Measurements from ENCODE around the gene LRCH1.

The LRCH1 gene

GRCh38 chr13:46647512-46648065, 94.6 kb downstream of the LRCH1 start:
- no peaks in the 10 kb centered on the region for H3K27me3 ChIP-seq (ENCODE audit: insufficient read depth, low read length, poor library complexity)
- no peak for DNase-seq
- H3K27ac ChIP-seq (ENCODE audit: low read length) = no peak overlapping the region
- TF ChIP-seq CTCF (IDR thresholded peaks at IDR 0.05; ENCODE audit: borderline replicate concordance, extremely low read depth, low read length, poor library complexity, severe bottlenecking) = no peak
- TF ChIP-seq EZH2 (IDR thresholded peaks at IDR 0.05; ENCODE audit: borderline replicate concordance, low read depth, low read length, severe bottlenecking) = no peak
- H3K4me1 ChIP-seq (ENCODE audit: insufficient read depth, low read length) = no peaks in the 10 kb centered on the region
- H3K4me3 ChIP-seq (ENCODE audit: low read depth in 1 of 2, low read length in 2 of 2) = no peak overlapping the region
- H4K20me1 ChIP-seq (ENCODE audit: insufficient read depth, low read length) = peaks cover 56% of the 10 kb centered on the region
- H3K9me3 ChIP-seq (ENCODE audit: insufficient read depth, low read length, severe bottlenecking) = no peaks in the 10 kb centered on the region
- peaks cover 11% of the 10 kb centered on the region for H3K36me3 ChIP-seq (ENCODE audit: insufficient read depth, low read length)
- no peak overlapping the region for H3K9ac ChIP-seq (ENCODE audit: low read depth, low read length)
- peaks cover 86% of the 10 kb centered on the region for H3K79me2 ChIP-seq (ENCODE audit: insufficient read depth, low read length)
- no peak for ATAC-seq (ENCODE audit: insufficient read depth, low read depth)
- no peak overlapping the region for H2AFZ ChIP-seq (ENCODE audit: low read depth, low read length)
- H3K4me2 ChIP-seq (ENCODE audit: insufficient read depth, low read length) = no peak overlapping the region

GRCh38 chr13:46648166-46648607, 95.2 kb downstream of the LRCH1 start:
- peaks cover 80% of the 10 kb centered on the region for H3K79me2 ChIP-seq (ENCODE audit: insufficient read depth, low read length)
- H3K27me3 ChIP-seq (ENCODE audit: insufficient read depth, low read length, poor library complexity) = no peaks in the 10 kb centered on the region
- H2AFZ ChIP-seq (ENCODE audit: low read depth, low read length) = no peak overlapping the region
- no peak overlapping the region for H3K4me3 ChIP-seq (ENCODE audit: low read depth in 1 of 2, low read length in 2 of 2)
- H3K4me2 ChIP-seq (ENCODE audit: insufficient read depth, low read length) = no peak overlapping the region
- peaks cover 50% of the 10 kb centered on the region for H4K20me1 ChIP-seq (ENCODE audit: insufficient read depth, low read length)
- TF ChIP-seq CTCF (IDR thresholded peaks at IDR 0.05; ENCODE audit: borderline replicate concordance, extremely low read depth, low read length, poor library complexity, severe bottlenecking) = no peak
- TF ChIP-seq EZH2 (IDR thresholded peaks at IDR 0.05; ENCODE audit: borderline replicate concordance, low read depth, low read length, severe bottlenecking) = no peak
- ATAC-seq (ENCODE audit: insufficient read depth, low read depth) (peak; percentile 80), DNase-seq (peak; percentile 39)
- no peak overlapping the region for H3K9ac ChIP-seq (ENCODE audit: low read depth, low read length)
- H3K4me1 ChIP-seq (ENCODE audit: insufficient read depth, low read length) = no peaks in the 10 kb centered on the region
- H3K27ac ChIP-seq (ENCODE audit: low read length) = no peak overlapping the region
- no peaks in the 10 kb centered on the region for H3K9me3 ChIP-seq (ENCODE audit: insufficient read depth, low read length, severe bottlenecking)
- peaks cover 11% of the 10 kb centered on the region for H3K36me3 ChIP-seq (ENCODE audit: insufficient read depth, low read length)

- TF ChIP-seq EZH2 (IDR thresholded peaks at IDR 0.05; ENCODE audit: borderline replicate concordance, low read depth, low read length, severe bottlenecking) (no peak), CTCF (IDR thresholded peaks at IDR 0.05; ENCODE audit: borderline replicate concordance, extremely low read depth, low read length, poor library complexity, severe bottlenecking) (no peak)
- ATAC-seq (ENCODE audit: insufficient read depth, low read depth) = no peak
- H3K27ac ChIP-seq (ENCODE audit: low read length) = no peak overlapping the region
- H3K27me3 ChIP-seq (ENCODE audit: insufficient read depth, low read length, poor library complexity) = no peaks in the 10 kb centered on the region
- no peak overlapping the region for H3K4me2 ChIP-seq (ENCODE audit: insufficient read depth, low read length)
- peaks cover 39% of the 10 kb centered on the region for H4K20me1 ChIP-seq (ENCODE audit: insufficient read depth, low read length)
- no peak overlapping the region for H2AFZ ChIP-seq (ENCODE audit: low read depth, low read length)
- peaks cover 11% of the 10 kb centered on the region for H3K36me3 ChIP-seq (ENCODE audit: insufficient read depth, low read length)
- no peaks in the 10 kb centered on the region for H3K4me1 ChIP-seq (ENCODE audit: insufficient read depth, low read length)
- H3K9me3 ChIP-seq (ENCODE audit: insufficient read depth, low read length, severe bottlenecking) = no peaks in the 10 kb centered on the region
- DNase-seq = no peak
- no peak overlapping the region for H3K9ac ChIP-seq (ENCODE audit: low read depth, low read length)
- peaks cover 69% of the 10 kb centered on the region for H3K79me2 ChIP-seq (ENCODE audit: insufficient read depth, low read length)
- H3K4me3 ChIP-seq (ENCODE audit: low read depth in 1 of 2, low read length in 2 of 2) = no peak overlapping the region
Observed at GRCh38 chr13:46649816-46650215, 96.8 kb downstream of the LRCH1 start.
